Activated CD4-positive, alpha-beta T cell treated with anti-CD3 and anti-CD28 coated beads, Interleukin-2, amount 50 U/mL, for 24 hours (primary cell): ENCODE data around the gene CDH24.
"Not testable (repeated sequence)": the region's sequence is repeated elsewhere in the genome, so short reads cannot be mapped to it uniquely, and the experiment has no call there.

Experiments used
- DNase-seq, 2 donors: peaks; one replicate each; pipeline ENCODE4 v3.0.0-alpha.2; 2020; ENCODE audit warnings: low read depth in 1 of 2, low spot score in 1 of 2

CDH24 gene

DNA sequence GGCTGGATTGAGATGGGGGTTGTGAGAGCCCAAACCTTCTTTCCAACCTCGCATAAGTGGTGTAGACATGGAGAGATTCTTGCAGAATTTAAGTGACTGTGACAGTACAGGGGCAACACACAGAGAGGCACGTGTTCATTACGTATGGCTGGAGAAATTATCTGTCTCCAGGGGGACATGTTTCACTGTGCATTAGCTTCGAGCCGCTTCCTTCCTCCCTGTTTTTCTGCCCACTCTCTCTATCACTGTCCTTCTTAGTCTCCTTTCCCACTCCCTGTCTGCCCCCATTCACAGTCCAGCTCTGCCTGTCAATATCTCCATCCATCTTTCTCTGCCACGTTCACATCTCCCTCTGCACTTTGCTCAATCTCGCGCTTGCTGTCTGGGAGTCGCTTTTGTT lies 35.9 kb downstream of the CDH24 start:
- no peak for DNase-seq

DNA sequence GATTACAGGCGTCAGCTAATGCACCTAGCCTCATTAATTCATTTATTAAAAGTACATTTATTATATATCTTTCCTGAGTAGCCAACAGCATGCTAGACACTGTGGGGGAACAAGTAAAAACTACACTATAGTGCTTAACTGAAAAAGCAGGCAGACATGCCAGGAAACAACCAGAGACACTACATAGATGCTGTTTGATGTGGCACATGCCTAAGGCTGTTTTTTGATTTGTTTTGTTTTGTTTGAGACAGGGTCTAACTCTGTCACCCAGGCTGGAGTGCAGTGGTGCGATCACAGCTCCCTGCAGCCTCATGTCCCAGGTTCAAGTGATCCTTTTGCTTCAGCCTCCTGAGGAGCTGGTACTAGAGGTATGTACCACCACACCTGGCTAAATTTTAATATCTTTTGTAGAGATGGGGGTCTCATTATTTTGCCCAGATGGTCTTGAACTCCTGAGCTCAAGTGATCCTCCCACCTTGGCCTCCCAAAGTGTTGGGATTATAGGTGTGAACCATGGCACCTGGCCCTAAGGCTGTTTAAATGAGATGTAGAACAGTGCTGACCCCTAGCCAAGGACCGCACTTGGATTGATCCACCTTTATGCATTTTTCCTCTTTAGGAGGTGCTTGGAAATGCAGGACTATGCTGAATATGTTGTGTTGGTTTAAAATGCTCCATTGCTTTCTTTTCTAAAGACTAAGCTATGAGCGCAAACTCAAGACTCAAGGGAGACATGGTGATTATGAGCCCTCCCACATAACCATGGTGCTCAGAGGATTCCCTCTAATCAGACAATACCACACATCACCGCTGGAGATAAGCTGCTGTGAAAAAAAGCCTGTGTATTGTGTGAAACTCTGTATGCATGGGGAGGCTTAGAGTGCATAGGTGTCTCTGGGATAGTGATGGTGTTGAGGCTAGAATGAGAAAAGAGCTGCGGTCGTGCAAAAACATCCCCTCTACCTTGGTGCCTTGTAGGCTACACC lies 36.9 kb downstream of the CDH24 start:
- no peak for DNase-seq

DNA sequence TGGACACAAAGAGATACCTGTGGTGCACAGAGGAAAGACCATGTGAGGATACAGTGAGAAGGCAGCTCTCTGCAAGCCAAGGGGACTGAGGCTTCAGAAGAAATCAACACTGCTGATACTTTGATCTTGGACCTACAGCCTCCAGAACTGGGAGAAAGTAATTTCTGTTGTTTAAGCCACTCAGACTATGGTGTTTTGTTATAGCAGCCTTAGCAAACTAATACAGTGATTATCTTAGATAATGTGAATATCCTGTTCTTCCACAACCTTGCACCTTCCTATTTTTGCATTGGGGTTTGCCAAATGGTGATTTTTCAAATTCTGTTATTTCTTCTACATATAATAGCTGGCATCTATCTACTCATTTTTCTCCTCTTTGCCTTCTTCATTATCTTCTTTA lies 39.2 kb downstream of the CDH24 start:
- DNase-seq = no peak

- DNase-seq = no peak
These were observed 40.2 kb downstream of the CDH24 start for GRCh38 chr14:23017091-23017490.

GRCh38 chr14:23015618-23016017 lies 41.7 kb downstream of the CDH24 start:
- no peak for DNase-seq

DNA sequence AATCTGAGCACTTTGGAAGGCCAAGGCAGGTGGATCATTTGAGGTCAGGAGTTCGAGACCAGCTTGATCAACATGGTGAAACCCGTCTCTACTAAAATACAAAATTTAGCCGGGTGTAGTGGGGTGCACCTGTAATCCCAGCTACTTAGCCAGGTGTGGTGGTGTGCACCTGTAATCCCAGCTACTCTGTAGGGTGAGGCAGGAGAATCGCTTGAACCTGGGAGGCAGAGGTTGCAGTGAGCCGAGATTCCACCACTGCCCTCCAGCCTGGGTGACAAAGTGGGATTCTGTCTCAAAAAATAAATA lies 43.6 kb downstream of the CDH24 start:
- DNase-seq = not testable (repeated sequence)

DNA sequence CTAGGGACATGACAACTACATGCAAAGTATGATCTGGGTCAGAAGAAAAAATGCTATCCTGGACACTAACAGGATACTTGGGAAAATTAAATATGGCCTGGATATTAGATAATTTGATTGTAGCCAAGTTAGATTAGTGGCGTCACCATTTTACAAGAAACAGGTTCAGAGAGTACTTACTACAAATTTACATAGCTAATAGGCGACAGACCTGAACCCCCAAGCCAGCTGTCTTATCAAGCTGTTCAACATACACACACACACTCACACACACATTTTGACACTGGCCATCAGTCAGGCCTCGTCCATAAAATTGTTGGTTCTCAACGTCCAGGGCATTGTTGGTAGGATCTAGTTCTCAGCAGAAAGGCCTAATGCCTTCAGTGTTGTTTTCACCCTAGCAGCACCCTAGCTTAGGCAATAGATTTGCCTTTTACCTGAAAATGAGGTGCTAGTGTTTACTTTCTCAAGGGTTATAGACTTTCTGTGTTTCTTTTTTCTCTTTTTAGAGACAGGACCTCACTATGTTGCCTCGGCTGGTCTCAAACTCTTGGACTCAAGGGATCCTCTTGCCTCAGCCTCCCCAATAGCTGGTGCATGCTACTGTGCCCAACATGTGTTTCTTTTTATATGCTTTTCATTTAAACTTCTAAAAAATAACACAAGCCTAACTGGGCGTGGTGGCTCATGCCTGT lies 44.1 kb downstream of the CDH24 start:
- DNase-seq = no peak

DNA sequence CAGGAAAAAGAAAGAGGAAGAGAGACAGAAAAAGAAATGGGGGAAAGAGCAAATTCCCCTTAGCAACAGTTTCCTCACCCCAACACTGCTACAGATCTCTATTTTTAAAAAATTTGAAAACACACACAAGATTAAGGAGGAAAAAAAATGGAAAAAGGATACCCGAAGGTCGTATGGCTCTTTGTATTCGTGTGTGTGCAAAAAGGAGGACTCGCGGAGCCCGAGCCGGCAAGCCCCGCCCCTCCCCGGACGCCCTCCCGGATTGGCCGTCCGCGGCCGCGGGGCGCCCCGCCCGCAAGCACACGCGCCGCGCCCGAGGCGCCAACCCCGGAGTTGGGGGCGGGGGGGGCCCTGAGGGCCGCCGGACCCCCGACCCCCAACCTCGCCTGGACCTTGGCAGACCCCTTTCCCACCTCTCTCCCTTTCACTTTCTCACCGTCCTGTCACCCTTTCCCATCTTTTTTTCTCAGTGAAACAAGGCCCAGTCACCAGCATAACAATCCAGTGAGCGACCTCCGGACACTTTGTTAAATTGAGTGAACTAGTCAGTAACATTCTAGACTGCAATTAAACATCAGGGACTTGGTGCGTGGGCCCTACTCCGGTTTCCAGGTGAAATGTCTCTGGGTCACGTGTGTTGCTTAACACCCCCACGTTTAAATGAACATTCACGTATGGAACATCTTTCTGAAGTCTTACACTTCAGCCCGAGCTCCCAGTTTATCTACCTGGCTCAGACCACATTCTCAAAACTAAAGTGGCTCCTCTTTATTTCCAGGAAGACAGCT lies 47.2 kb downstream of the CDH24 start, which contains the start of gene C14orf93:
Gene C14orf93 (minus strand): TSS at position 205 of the 788 bp plus-strand sequence. CDS start 11,120 bp downstream, outside the sequence.
- peak; percentile 58 to 71 for DNase-seq

GRCh38 chr14:23009483-23009938 lies 47.8 kb downstream of the CDH24 start:
- DNase-seq = no peak

DNA sequence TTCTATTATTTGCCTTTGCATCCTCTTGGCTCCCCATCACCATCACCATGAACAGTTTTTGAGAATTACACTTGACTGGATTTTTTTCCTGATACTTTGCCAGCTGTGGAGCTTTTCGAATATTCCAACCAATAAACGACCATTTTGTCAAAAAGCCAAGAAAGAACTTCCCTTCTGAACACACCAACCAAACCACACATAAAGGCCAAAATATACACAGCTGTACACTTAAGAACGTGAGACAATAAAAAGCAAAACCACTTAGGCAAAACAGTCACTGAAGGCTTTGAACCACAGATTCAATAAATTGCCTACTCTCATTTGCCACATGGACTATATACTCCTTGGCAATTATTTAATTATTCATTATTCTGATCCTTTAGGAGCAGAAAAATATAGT lies 48.5 kb downstream of the CDH24 start:
- no peak for DNase-seq

DNA sequence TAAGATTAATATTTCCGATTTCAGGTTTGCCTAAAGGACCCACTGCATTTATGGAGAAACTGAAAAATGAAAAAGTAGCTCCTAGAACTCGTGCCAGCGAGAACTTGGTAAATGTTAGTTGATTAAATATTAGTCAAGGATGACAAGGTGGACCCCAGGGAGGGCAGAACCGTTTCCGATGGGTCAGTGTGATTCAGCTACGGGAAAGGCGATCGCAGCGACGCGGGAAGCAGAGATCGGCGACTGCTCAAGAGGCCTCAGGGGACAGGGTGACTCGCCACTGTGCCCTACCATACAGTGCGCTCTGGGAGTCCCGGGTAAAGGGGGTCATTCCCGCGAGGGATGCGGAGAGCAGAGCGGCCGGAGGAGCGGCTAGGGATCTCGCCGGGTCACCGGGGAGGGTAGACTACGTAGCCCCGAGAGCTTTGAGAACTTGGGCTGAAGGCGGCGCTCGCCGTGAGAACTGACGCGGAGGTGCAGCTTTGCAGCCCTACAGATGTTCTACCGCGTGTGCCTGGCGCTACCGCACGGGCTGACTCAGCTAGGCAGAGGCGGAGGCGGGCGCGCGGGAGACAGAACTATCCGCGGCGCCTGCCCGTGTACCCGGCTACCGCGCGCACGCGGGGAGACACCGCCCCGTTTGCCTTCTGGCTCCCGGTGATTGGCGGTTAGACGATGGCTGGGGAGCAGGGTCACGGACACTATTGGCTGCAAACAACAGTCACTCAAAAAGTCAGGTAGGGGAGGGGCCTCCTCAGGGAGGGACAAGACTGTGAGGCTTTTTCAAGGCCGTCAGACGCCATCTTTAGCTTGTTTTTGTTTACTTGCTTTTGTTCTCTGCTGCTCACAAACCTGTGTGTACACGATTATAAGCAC lies 50.5 kb downstream of the CDH24 start:
- DNase-seq = peak; percentile 84 to 95

DNA sequence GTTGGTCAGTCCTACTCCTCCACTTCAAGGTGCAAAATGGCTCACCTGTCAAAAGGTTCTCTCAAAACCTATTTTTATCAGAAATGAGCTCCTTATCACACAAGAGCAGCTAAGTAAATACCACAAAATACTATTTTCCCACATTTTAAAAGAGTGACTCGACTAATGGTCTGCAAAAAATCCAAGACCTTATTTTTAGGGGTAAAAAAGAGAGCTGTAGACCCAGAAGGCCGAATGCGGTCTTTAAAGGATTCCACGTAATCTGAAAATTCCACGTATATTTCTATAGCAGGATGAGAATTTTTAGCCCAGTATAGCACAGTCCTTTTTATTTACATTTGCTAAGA lies 51.2 kb downstream of the CDH24 start:
- DNase-seq = no peak

DNA sequence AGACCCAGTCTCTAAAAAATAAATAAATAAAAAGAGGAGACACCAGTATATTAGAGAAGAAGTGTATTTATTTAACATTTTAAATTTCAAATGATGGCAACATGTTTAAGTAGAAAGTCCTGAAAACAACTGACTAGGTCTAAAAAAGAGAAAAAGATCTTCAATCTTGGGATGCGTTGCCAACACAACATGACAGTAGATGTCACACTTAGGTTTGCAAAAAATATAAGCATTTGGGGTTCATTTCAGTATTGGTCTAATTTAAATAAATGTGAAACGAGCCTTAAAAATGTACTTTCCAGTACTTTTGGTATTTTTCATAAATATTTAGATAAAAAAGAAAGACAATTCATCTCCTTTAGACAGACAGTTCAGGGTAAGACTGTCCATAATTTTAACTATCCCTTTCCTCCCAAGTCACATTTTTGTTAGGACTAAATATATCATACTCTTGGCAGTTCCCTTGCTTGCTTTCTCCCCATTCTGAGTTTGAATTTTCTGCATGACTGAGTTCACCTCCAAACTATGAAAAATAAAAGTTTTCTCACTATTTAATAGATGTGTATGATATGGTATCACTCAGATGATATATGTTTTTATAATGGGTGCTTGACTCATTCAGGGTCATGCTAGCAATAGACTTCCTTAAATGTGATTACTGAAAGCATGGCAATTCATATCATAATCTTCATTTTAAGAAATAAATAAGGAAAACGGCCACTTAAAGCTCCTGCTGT lies 51.7 kb downstream of the CDH24 start:
- DNase-seq = no peak

- not testable (repeated sequence) for DNase-seq
These were observed 53.0 kb downstream of the CDH24 start for GRCh38 chr14:23004274-23004673.

GRCh38 chr14:23002592-23002991 lies 54.7 kb downstream of the CDH24 start:
- DNase-seq = no peak

GRCh38 chr14:23000860-23001259 lies 56.5 kb downstream of the CDH24 start:
- DNase-seq = no peak

- no peak for DNase-seq
These were observed 58.8 kb downstream of the CDH24 start for GRCh38 chr14:22998329-22999012.

DNA sequence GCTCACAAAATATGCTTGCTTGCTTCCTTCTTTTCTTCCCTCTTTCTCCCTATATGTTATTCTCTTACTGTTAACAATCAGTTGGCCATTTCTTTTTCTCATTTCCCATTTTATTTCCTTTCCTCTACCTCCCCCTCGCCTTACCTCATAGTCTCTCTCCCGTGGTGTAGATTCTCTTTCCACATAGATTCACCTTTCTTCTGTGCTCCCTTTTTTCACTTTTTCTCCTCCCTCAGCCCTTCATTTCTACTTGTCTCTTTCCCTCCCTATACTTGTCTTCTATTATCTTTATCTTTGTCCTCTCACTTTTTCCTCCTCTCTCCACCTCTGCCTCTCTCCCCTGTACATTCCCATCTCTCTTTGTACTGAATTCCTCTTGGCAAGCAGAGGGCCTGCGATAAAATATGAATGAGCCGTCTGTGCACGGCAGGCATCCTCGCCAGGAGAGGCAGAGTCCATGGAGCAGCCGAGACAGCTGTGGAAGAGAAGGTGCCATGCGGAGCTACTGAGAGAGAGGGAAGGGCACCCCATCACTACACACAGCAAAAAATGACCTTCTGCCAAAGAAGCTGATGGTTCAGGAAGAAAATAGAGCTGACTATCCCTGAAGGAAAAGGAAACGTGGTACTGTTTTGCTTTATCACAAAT lies 59.5 kb downstream of the CDH24 start:
- DNase-seq = no peak
